Measurements from ENCODE around the gene RBM28. TPM values are rescaled to one million over a fixed set of nuclear protein-coding genes. Genes with fewer than 3 reads are reported as not detected.

RBM28 gene, protein sequence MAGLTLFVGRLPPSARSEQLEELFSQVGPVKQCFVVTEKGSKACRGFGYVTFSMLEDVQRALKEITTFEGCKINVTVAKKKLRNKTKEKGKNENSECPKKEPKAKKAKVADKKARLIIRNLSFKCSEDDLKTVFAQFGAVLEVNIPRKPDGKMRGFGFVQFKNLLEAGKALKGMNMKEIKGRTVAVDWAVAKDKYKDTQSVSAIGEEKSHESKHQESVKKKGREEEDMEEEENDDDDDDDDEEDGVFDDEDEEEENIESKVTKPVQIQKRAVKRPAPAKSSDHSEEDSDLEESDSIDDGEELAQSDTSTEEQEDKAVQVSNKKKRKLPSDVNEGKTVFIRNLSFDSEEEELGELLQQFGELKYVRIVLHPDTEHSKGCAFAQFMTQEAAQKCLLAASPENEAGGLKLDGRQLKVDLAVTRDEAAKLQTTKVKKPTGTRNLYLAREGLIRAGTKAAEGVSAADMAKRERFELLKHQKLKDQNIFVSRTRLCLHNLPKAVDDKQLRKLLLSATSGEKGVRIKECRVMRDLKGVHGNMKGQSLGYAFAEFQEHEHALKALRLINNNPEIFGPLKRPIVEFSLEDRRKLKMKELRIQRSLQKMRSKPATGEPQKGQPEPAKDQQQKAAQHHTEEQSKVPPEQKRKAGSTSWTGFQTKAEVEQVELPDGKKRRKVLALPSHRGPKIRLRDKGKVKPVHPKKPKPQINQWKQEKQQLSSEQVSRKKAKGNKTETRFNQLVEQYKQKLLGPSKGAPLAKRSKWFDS
- total RNA-seq: 22.1 and 31.3 TPM in 2 replicates

DNA sequence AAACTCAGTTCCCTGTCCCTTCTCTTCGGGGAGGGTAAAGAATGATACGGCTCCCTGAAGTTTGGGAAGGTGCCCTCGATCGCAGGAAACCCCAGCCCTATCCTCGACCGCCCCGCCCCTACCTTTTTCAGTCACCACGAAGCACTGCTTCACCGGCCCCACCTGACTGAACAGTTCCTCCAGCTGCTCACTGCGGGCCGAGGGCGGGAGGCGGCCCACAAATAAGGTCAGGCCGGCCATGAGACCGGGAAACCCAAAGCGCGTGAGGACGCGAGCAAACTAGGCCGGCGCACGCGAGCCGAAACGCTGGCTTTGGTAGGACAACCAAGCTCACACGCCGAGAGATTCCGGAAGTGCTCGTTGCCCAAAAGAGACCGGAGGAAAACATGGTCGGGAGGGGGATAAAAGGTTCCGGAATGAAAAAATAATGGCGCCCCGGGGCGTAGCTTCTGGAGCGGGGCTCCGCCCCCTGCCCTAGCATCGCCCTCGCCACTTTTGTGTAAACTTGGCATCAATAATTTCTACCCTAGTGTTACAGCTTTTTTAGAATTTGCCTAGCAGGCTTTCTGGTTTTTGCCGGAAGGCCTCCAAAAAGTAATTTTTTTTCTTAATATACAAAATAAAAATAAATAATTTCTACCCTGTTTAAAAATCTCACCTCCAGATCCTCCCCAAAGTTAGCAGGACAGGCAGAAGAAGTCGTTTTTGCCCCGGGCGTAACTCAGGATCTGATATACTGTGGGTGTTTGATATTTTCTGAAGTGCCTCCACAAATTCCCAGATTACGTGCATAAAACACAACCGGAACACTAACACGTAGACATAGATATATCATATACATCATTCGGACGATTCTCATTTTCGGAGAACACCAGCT, at the start of gene RBM28:
RBM28 (minus strand) TSS at position 355 of the 877 bp plus-strand sequence; CDS start at position 240, 115 bp downstream.
- TF ChIP-seq, protein P1, sequence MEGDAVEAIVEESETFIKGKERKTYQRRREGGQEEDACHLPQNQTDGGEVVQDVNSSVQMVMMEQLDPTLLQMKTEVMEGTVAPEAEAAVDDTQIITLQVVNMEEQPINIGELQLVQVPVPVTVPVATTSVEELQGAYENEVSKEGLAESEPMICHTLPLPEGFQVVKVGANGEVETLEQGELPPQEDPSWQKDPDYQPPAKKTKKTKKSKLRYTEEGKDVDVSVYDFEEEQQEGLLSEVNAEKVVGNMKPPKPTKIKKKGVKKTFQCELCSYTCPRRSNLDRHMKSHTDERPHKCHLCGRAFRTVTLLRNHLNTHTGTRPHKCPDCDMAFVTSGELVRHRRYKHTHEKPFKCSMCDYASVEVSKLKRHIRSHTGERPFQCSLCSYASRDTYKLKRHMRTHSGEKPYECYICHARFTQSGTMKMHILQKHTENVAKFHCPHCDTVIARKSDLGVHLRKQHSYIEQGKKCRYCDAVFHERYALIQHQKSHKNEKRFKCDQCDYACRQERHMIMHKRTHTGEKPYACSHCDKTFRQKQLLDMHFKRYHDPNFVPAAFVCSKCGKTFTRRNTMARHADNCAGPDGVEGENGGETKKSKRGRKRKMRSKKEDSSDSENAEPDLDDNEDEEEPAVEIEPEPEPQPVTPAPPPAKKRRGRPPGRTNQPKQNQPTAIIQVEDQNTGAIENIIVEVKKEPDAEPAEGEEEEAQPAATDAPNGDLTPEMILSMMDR (conservative IDR thresholded peaks at IDR 0.05; ENCODE audit: low read depth, low read length): no peak
- H3K4me3 ChIP-seq (ENCODE audit: low read depth, low read length): peak within 1 kb of the TSS; percentile 80
- DNase-seq (ENCODE audit: low read depth): peak; percentile 67

DNA sequence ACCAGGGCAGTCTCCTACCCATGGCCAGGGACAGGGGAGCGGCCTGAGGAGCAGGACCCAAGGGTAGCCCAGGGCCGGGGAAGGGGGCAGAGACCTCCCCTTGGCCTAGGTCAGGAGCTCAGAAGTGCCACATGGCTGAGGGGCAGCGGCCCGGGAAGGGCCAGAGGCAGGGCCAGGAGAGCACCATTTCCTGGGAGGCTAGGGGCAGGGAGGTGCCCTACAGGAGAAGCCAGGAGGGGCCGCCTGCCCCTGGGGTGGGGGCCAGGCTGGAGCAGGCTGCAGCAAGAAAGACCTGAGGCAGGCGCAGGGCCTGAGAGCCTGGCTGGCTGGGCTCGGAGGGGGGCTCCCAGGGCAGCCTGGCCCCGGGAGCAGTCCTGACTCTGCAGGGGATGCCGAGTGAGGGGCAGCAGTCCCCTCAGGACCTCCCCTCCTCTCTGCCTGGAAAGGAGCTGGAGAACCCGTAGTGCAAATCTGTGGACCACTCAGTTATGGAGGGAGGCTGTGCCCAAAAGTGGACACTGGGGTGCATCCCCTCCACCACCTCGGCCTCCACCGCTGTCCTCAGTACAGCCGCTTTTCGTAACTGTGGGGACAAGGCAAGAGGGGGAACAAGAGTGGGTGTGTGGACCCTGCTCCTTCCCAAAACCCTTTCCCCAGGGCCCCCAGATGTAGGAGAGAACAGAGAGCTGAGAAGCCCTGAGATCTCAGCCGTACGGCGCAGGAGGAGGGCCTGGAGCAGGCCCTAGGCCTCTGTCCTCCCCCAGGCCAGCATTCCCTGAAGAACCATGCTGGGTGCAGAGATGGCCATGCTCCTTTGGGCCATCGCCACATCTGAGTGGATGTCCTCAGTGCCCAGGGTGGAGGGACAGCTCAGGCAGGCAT, 49.0 kb upstream of the RBM28 start:
- TF ChIP-seq, protein P1 (conservative IDR thresholded peaks at IDR 0.05; ENCODE audit: low read depth, low read length): no peak
- no peak for DNase-seq (ENCODE audit: low read depth)
- H3K4me3 ChIP-seq (ENCODE audit: low read depth, low read length): no peak overlapping the region

DNA sequence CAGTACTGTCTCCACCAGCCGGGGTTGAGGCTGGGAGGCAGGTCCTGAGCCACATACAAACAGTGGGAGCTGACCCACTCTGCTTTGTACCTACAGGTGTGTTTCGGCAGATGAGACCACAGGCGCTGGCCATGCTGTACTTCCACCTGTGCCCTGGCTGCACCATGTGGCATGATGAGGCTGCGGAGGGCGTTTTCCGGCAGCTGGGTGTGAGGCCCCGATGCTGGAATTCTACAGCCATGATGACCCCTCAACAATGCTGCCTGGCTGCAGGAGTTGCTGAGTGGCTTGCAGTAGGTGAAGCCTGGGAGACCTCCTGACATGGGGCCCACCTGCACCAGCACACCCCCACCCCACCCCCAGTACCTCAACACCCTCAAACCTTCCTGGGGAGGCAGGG, 48.1 kb upstream of the RBM28 start:
- TF ChIP-seq, protein P1 (conservative IDR thresholded peaks at IDR 0.05; ENCODE audit: low read depth, low read length): no peak
- no peak overlapping the region for H3K4me3 ChIP-seq (ENCODE audit: low read depth, low read length)
- DNase-seq (ENCODE audit: low read depth): no peak

DNA sequence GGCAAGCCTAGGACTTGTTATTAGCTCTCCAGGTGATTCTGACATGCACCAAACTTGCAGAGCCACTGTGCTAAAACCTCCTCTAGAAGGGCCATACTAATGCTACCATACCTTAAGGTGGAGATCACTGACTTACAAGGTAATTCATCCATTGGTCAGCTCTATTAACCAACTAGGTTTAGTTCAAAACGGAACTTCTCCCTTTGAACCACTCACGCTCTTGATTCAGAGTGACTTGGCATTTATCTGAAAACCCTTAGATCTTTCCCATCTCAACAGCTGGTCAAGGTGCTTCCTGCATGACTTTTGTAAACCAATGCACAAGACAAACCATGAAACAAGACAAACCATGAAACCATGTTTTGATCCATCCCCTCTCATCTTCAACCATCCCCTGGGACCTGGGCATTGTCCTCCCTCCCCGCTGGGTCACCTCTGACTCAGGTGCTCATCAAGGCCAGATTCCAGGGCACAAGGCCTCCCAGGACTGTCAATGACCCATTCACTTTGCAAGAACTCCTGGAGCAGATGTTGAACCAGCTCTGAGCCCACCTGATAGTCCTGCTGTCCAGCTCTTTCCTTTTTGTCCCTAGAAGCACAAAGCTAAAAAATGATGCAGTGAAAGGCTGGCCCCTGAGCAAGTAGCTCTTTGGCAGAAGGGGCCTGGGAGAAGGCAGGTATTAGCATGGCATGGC, 47.3 kb upstream of the RBM28 start:
- H3K4me3 ChIP-seq (ENCODE audit: low read depth, low read length): no peak overlapping the region
- DNase-seq (ENCODE audit: low read depth): no peak
- TF ChIP-seq, protein P1 (conservative IDR thresholded peaks at IDR 0.05; ENCODE audit: low read depth, low read length): no peak

DNA sequence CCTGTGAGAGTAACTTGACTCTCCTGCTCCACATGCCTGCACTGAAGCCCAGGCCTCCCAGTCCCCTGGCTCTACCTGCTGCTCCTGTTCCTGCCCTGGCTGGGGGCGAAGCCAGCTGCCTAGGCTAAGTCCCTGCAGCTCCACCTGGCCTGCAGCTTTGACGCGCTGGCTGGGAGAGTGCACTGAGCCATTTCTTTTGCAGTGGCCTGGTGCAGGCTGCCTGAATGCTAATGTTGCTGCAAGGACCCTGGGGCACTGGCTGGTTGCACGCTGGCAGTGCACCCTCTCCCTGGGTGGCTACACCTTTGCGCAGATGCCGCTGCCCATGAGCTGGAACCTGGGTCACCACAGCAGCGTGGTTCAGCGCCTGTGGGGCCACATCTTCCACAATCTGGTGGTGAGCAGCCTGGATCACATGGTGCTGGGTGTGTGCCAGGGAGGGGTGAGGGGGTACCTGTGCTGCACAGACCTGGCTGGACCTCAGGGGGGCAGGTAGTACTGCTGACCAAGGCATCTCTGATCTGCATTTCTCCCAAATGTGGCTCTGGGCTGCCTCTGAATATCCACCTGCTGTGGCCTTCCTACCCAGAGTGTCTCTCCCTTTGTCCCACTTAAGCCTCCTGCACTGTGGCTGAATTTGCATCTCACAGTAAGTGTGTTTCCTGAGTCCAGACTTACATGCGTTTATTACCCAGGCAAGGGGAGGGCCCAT, 46.1 kb upstream of the RBM28 start:
- no peak for DNase-seq (ENCODE audit: low read depth)
- TF ChIP-seq, protein P1 (conservative IDR thresholded peaks at IDR 0.05; ENCODE audit: low read depth, low read length): no peak
- H3K4me3 ChIP-seq (ENCODE audit: low read depth, low read length): no peak overlapping the region

All from epithelial cell of proximal tubule (primary cell).